H7 (cell line): ENCODE results near the gene LAGE3. TPM values are rescaled to one million over a fixed set of nuclear protein-coding genes. Genes with fewer than 3 reads are reported as not detected.

Source experiments
- DNase-seq: peaks from one replicate; pipeline ENCODE4 v3.0.0; 2012
- H3K27me3 ChIP-seq: 2 replicates; pipeline ENCODE4 v1.6.0; 2011; ENCODE audit warnings: mild to moderate bottlenecking, low read length; ENCODE audit not compliant: control insufficient read depth, insufficient read depth
- H3K36me3 ChIP-seq: replicated peaks from 2 replicates; pipeline ENCODE4 v1.5.1; 2011; ENCODE audit warnings: low read length; ENCODE audit not compliant: control insufficient read depth, insufficient read depth
- H3K4me3 ChIP-seq: 2 replicates; pipeline ENCODE4 v1.5.1; 2011; ENCODE audit warnings: low read depth, mild to moderate bottlenecking, control low read depth, low read length, moderate library complexity; ENCODE audit not compliant: insufficient read depth
- total RNA-seq: library from RNA; depleted of rRNA; stranded (reverse); fragments of >200 nt; shearing (Covaris generic); gene quantifications from 2 replicates; pipeline ENCODE4 v1.2.3, GENCODE V29; 2014; rRNA removed

LAGE3 gene
- total RNA-seq, 1 experiment from 2014 or later = 84.9 TPM

DNA sequence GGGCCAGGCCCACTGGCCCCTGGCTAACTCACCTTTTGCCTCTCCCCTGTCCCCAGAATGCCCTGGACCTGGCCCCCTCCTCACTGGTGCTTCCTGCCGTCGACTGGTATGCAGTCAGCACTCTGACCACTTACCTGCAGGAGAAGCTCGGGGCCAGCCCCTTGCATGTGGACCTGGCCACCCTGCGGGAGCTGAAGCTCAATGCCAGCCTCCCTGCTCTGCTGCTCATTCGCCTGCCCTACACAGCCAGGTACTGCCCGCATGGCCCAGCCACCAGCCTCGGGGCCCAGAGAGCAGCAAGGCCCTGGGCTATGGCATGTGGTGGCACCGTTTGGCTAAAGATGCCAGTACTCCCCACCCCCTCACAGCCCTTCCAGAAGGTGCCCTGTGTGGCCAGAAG lies 46.9 kb downstream of the LAGE3 start:
- DNase-seq = no peak
- H3K27me3 ChIP-seq = no peaks in the 10 kb centered on the region
- no peak overlapping the region for H3K4me3 ChIP-seq
- H3K36me3 ChIP-seq = no peaks in the 10 kb centered on the region; the same call in 1 of the 2 replicates

- H3K36me3 ChIP-seq = no peaks in the 10 kb centered on the region; the same call in 1 of the 2 replicates
- DNase-seq = no peak
- H3K4me3 ChIP-seq = no peak overlapping the region
- no peaks in the 10 kb centered on the region for H3K27me3 ChIP-seq
Measured at GRCh38 chrX:154431341-154431740, 47.7 kb downstream of the LAGE3 start.

- no peaks in the 10 kb centered on the region; the same call in 1 of the 2 replicates for H3K36me3 ChIP-seq
- no peak for DNase-seq
- no peaks in the 10 kb centered on the region for H3K27me3 ChIP-seq
- no peak overlapping the region for H3K4me3 ChIP-seq
Measured at GRCh38 chrX:154430916-154431315, 48.2 kb downstream of the LAGE3 start.

GRCh38 chrX:154430479-154430878 lies 48.6 kb downstream of the LAGE3 start:
- no peak for DNase-seq
- H3K4me3 ChIP-seq = no peak overlapping the region
- H3K27me3 ChIP-seq = no peaks in the 10 kb centered on the region

DNA sequence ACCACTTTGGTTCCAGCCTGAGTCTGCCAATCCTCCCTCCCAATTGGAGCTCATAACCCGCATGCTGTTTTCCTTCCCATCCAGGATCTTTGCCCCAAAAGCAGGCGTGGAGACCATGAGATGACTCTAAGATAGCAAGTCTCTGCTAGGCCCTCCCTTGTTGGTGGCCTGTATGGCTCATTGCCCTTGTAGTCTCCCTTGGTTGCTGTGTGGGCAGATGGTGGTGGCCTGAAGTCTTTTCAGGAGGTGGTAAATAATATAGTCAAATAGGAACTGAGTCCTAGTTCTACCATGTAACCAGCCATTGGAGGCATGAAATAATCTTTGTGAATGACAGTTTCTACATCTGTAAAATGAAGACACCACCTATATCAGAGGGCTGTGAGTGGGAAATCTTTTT lies 49.4 kb downstream of the LAGE3 start:
- Histone ChIP-seq H3K4me3 (no peak overlapping the region), H3K36me3 (no peaks in the 10 kb centered on the region; the same call in 1 of the 2 replicates), H3K27me3 (no peaks in the 10 kb centered on the region)
- no peak for DNase-seq

More at GRCh38 chrX:154430479-154430878, 48.6 kb downstream of the LAGE3 start:
- no peaks in the 10 kb centered on the region; the same call in 1 of the 2 replicates for H3K36me3 ChIP-seq

GRCh38 chrX:154428176-154429171 lies 50.6 kb downstream of the LAGE3 start, which contains the start of gene ATP6AP1:
Gene ATP6AP1, plus strand, starts transcription at chrX:154428677. Its CDS starts 16 bp downstream, at chrX:154428693.
- Histone ChIP-seq H3K4me3 (peak within 1 kb of the TSS; percentile 57), H3K36me3 (no peaks in the 10 kb centered on the region; the same call in 1 of the 2 replicates), H3K27me3 (no peaks in the 10 kb centered on the region)
- peak; percentile 96 for DNase-seq

Other genes starting within 250 kb of the LAGE3 start
- not detected in 2 replicates for gene OPN1MW3, start 221.7 kb downstream of the LAGE3 start, total RNA-seq
- not detected in 2 replicates for gene TEX28, start 184.2 kb downstream of the LAGE3 start, total RNA-seq
- gene TKTL1, start 183.5 kb downstream of the LAGE3 start, total RNA-seq = 1.6 TPM in 1 of 2 replicates, not detected in the other
- 799 and 827 TPM in 2 replicates for gene FLNA, start 104.6 kb downstream of the LAGE3 start, total RNA-seq
- gene EMD, start 100.0 kb downstream of the LAGE3 start, total RNA-seq = 56.2 and 57.1 TPM in 2 replicates
- 4,112 and 4,296 TPM in 2 replicates for gene RPL10, start 80.9 kb downstream of the LAGE3 start, total RNA-seq
- gene DNASE1L1, start 70.0 kb downstream of the LAGE3 start, total RNA-seq = 24.8 and 26.6 TPM in 2 replicates
- 38.6 and 71.3 TPM in 2 replicates for gene TAFAZZIN, start 67.7 kb downstream of the LAGE3 start, total RNA-seq
- 31.4 and 48.8 TPM in 2 replicates for gene ATP6AP1, start 50.6 kb downstream of the LAGE3 start, total RNA-seq
- gene GDI1, start 42.1 kb downstream of the LAGE3 start, total RNA-seq = 128 and 143 TPM in 2 replicates
- gene FAM50A, start 35.1 kb downstream of the LAGE3 start, total RNA-seq = 44.0 and 46.6 TPM in 2 replicates
- gene PLXNA3, start 21.0 kb downstream of the LAGE3 start, total RNA-seq = 2.3 and 4.5 TPM in 2 replicates
- gene UBL4A, start 7.3 kb upstream of the LAGE3 start, total RNA-seq = 64.8 and 84.0 TPM in 2 replicates
- gene SLC10A3, start 11.3 kb upstream of the LAGE3 start, total RNA-seq = 17.0 and 18.4 TPM in 2 replicates
- gene FAM3A, start 37.0 kb upstream of the LAGE3 start, total RNA-seq = 31.6 and 42.5 TPM in 2 replicates
- gene G6PD, start 67.6 kb upstream of the LAGE3 start, total RNA-seq = 51.8 and 58.0 TPM in 2 replicates
- 22.1 and 24.3 TPM in 2 replicates for gene IKBKG, start 68.3 kb upstream of the LAGE3 start, total RNA-seq
- not detected in 2 replicates for gene CTAG1A, start 105.9 kb upstream of the LAGE3 start, total RNA-seq
- gene CTAG1B, start 140.0 kb upstream of the LAGE3 start, total RNA-seq = not detected in 2 replicates
- not detected in 2 replicates for gene CTAG2, start 174.3 kb upstream of the LAGE3 start, total RNA-seq